GM21529 (cell line): Measurements from ENCODE around the gene TUT1.
"Not testable (repeated sequence)": the region's sequence is repeated elsewhere in the genome, so short reads cannot be mapped to it uniquely, and the experiment has no call there.

Experiments
- ATAC-seq: cut with Tn5 transposase; IDR thresholded peaks from one replicate; pipeline ENCODE4 v1.9.1; 2021; ENCODE audit not compliant: unreplicated experiment

TUT1 gene, protein sequence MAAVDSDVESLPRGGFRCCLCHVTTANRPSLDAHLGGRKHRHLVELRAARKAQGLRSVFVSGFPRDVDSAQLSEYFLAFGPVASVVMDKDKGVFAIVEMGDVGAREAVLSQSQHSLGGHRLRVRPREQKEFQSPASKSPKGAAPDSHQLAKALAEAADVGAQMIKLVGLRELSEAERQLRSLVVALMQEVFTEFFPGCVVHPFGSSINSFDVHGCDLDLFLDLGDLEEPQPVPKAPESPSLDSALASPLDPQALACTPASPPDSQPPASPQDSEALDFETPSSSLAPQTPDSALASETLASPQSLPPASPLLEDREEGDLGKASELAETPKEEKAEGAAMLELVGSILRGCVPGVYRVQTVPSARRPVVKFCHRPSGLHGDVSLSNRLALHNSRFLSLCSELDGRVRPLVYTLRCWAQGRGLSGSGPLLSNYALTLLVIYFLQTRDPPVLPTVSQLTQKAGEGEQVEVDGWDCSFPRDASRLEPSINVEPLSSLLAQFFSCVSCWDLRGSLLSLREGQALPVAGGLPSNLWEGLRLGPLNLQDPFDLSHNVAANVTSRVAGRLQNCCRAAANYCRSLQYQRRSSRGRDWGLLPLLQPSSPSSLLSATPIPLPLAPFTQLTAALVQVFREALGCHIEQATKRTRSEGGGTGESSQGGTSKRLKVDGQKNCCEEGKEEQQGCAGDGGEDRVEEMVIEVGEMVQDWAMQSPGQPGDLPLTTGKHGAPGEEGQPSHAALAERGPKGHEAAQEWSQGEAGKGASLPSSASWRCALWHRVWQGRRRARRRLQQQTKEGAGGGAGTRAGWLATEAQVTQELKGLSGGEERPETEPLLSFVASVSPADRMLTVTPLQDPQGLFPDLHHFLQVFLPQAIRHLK

DNA sequence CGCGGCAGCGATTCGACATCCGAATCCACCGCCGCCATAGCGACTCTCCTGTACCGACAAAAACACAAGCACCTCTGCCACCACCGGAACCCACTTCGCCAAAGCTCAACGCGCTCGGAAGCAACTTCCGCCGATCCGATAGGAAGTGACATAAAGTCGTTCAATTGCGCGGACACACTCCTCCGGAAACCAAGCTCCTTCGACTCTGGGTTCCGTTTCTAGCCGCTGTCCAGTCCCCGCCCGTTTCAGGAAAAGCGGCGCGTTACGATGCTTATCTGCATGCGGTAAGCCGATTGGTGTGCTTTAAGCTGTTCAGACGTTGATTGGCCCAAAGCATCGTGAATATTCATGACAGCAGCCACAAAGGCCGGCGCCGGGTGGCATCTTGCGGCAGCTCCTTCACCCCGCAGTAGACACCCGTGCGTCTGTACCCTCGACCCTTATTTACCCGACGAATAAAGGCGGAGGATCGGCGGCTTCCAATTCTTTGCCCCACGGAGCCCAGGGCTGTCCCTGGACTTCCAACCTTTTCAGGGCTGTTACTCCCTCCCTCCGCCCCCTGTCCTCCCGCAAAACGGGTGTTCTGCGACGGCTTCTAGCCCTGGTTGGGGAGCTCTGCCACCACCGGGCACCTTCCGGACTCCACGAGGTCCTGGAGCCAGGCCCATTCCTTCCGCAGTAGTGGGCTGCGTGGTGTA lies at the start of gene TUT1:
TUT1 (minus strand) TSS at position 76 of the 698 bp plus-strand sequence; CDS start at position 38, 38 bp downstream.
- peak; percentile 89 for ATAC-seq

DNA sequence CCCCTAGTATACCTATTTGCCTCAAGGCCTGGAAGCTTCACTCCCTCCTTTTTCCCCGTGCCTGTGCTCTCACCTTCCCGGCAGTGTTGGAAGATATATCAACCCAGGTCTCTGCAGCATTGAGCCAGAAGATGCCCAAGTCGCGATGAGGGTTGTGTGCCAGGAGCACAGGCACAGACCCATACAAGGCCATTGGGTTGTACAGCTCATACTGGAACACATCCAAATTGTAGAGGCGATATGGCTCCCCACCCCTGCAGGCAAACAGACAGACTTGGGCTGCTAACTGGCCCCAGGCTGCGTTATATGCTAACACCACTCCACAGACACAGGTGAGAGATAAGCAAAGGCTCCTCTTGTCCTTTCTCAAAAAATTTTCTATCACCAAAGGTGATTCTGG lies 41.2 kb upstream of the TUT1 start:
- ATAC-seq: no peak

DNA sequence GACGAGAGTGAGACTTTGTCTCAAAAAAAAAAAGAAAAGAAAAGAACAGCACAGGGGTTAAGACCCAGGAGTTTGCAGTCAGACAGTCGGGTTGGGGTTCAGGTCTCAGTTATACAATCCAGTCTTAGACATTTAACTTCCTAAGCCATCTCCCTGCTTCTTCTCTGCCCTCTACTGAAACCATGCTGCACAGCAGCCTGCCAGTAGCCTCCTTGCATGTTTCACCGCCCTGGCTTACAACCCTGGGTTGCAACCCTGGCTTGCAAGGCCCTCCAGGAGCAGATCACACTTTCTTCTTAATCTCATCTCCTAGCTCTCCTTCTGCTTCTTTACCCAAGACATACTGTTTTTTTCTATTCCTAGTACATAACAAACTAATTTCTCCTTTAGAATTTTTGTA lies 36.4 kb upstream of the TUT1 start:
- ATAC-seq: no peak

DNA sequence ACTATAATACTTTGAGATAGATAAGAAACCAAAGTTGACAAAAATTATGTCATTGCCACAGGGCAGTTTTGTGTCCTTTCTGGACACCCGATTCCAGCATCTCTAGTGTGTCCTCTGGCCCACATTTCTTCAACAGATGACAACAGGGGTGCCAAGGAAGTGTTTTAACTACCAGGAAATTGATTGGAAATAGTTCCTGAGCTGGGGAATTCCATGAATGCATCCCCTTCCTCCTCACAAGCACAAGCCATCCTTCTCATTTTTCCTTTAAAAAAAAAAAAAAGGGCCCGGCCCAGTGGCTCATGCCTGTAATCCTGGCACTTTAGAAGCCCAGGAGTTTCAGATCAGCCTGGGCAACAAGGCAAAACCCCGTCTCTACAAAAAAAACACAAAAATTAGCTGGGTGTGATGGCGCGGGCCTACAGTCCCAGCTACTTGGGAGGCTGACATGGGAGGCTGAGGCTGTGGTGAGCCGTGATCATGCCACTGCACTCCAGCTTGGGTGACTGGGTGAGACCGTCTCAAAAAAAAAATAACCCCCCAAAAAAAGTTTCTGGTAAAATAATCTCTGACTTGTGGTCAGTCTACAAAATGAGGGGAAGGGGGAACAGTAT lies 31.3 kb upstream of the TUT1 start:
- no peak for ATAC-seq

DNA sequence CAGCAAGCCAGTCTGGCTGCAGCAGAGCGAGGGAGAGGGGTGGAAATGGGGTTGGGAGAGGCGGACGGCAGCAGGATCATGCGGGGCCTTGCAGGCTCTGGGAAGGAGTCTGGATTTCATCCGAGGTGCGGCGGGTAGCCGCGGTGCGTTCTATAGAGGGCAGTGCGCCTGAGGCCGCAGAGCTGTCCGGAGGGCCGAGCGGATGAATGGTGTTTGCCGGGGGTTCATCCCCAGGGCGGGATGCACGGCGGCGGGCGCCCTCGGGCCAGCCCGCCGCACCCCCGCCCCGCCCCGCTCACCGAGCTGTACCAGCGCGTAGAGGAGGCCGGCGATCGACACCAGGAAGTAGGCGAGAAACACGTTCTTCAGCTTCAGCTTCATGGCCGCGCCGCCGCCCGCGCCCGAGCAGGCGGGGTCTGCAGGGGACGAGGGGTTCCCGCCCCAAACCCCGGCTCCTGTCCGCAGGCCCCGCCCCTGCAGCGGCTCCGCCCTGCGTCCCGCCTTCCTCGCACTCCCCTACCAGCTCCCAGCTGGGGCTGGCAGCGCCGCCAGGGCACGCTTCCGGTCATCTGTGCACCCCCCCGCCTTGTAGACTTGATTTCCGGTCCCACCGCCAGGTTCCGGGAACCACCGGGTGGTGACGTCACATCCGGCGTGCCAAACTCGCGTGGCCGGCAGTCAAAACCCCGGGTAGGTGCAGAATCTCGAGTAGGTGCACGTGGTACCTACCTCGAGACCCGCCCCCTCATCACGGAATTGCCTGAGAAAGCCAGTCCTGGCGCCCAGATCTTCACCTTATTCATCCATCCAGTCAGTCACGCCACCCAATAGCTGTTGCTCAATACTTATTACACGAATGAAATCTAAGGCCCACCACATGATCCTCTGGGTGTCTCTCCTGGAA lies 30.5 kb upstream of the TUT1 start, which contains the start of gene B3GAT3:
B3GAT3 (minus strand) TSS at position 420 of the 904 bp plus-strand sequence; CDS start at position 381, 39 bp downstream.
- peak; percentile 91 for ATAC-seq

DNA sequence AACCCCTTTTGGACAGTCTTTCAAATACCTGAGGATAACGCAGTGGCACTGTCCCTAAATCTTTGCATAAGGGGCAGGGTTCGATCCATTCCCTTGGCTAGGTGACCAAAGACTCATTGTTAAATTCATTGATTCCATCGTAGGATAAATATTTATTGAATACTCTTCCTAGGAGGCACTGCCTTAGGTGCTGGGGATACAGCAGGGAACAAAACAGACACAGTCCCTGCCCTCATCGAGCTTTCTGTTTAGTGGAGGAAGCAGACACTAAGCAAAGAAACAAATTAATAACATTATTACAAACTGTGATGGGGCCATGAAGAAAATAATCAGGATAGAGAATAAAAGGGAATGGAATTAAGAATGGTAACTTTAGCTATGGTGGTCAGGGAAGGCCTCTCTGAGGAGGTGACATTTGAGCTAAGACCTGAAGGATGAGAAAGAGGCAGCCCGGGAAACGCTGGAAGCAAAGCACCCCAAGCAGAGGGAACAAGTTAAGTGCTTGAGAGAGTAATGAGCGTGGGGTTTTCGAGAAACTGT lies 29.8 kb upstream of the TUT1 start:
- no peak for ATAC-seq

DNA sequence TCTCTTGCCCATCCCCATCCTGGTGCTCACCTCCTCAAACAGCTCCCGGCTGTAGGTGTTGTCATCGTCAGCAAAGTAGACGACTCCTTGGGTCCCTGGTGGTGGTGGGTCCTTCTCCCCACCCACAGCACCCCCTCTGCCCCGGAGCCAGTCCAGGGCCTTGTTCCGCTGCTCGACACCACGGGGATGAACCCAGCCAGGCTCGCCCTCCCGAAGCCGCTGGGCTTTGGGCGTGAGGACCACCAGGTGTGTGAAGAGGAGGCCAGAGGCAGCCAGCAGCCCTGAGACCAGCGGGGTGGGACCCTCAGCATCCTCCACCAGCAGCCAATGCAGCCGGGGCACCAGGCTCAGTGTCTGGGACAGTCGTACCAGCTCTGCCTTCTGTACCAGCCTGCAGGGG lies 25.6 kb upstream of the TUT1 start:
- not testable (repeated sequence) for ATAC-seq

DNA sequence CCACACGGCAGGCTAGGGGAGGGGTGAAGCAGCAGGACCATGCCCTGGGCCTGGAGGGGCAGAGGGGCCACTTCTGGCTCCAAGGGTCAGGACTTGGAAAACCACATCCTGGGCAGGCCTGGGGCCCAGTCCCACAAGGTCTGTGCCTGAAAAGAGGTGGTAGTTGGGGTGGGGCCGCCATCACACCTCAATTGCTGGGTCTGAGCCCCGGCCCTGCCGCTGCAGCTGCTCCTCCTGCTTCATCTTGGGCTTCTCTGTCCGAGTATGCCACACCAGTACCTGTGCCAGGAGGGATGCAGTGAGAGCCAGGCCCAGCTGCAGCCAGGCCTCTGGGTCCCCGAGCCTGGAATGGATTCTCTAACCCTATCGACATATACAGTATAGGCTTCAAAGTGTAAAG lies 24.2 kb upstream of the TUT1 start:
- ATAC-seq: no peak

DNA sequence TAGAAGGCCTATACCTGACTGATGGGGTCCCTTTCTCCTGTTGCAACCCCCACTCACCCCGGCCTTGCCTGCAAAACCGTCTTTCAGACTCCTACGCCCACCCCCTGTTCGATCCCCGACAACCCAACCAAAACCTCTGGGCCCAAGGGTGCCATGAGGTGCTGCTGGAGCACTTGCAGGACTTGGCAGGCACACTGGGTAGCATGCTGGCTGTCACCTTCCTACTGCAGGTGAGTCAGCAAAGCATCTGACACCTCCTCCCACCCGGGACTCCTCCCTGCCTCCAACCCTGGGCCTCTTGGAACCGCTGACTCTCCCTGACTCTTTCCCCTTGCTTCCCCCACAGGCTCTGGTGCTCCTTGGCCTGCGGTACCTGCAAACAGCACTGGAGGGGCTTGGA lies 23.0 kb upstream of the TUT1 start:
- no peak for ATAC-seq

DNA sequence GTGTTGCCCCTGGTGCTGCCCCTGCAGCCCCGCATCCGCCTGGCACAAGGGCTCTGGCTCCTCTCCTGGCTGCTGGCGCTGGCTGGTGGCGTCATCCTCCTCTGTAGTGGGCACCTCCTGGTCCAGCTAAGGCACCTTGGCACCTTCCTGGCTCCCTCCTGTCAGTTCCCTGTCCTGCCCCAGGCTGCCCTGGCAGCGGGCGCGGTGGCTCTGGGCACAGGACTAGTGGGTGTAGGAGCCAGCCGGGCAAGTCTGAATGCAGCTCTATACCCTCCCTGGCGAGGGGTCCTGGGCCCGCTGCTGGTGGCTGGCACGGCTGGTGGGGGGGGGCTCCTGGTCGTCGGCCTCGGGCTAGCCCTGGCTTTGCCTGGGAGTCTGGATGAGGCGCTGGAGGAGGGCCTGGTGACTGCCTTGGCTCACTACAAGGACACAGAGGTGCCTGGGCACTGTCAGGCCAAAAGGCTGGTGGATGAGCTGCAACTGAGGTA lies 22.0 kb upstream of the TUT1 start:
- ATAC-seq: no peak

DNA sequence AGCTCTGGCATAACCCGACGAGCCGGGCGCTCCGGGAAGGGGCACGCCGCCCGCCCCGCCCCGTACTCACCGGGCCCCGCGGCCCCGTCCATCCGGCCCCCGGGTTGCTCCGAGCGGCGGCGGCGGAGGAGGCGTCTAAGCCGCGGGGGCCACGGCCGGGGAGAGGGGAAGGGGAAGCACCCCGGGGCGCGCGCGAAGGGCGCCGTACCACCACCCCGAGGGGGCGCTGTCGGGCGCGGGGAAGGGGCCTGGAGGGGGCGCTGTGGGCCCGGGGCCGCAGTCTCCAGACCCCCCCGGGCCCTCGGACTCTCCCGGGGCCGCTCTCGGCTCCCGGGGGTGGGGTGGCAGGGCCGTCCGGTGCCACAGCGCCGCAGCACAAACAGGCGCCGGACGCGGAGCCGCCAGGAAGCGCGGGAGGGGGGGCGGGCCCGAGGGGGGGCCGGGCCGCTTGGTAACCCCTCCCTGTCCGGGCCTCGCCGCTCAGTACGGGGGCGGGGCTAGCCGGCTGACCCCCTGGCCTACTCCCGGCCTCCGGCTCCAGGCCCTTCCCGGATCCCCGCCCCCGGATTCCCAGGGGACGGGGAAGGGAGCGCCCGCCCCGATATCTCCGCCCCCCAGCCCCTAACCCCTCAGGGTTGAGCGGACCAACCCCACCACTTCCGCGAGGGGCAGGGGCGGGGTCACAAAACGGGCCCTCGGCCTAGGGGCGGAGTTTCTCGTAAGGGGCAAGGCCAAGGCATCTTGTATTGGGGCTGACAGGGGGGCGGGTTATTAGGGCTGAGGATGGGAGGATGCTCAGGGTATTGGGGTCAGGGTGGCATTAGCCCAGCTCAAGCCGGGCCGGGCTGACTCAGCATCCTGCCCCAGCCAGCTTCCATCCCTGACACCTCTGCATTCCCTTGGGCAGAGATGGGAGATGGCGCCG lies 21.3 kb upstream of the TUT1 start, which contains the start of the genes EML3 and ROM1:
EML3 (minus strand) TSS at position 410 of the 925 bp plus-strand sequence; CDS start at position 92, 318 bp downstream.
ROM1 (plus strand) TSS at position 892 of the 925 bp plus-strand sequence; CDS start at position 917, 25 bp downstream.
- peak; percentile 72 for ATAC-seq

DNA sequence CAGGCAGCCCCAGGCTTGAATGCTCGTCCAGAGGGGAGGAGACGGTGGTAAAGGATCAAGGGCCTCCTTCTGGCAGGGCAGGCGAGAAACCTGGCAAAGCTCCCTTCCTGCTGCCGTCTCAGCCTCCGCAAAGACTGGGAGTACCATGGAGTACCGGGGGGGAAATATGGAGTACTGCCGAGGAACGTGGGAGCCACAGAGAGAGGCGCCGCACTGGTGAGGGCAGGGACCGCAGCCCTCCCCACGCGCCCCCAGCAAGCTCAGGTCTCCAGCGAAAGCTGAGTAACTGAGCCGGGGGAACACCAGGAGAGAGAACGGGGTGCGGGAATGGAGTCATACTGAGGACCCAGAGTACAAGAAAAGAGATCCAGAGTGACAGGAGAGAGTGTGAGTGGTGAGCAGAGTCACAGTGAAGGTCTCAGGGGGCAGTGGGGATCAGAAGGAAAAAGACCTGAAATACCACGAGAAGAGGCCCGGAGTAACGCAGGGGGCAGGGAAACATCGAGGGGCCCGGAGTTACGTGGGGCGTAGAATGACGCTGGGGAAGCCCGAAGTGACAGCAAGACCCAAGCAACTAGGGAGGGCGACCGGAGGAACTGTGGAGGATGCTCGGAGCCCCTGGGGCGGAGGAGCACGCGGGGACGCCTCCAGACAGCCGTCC lies 20.5 kb upstream of the TUT1 start:
- peak; percentile 13 for ATAC-seq

DNA sequence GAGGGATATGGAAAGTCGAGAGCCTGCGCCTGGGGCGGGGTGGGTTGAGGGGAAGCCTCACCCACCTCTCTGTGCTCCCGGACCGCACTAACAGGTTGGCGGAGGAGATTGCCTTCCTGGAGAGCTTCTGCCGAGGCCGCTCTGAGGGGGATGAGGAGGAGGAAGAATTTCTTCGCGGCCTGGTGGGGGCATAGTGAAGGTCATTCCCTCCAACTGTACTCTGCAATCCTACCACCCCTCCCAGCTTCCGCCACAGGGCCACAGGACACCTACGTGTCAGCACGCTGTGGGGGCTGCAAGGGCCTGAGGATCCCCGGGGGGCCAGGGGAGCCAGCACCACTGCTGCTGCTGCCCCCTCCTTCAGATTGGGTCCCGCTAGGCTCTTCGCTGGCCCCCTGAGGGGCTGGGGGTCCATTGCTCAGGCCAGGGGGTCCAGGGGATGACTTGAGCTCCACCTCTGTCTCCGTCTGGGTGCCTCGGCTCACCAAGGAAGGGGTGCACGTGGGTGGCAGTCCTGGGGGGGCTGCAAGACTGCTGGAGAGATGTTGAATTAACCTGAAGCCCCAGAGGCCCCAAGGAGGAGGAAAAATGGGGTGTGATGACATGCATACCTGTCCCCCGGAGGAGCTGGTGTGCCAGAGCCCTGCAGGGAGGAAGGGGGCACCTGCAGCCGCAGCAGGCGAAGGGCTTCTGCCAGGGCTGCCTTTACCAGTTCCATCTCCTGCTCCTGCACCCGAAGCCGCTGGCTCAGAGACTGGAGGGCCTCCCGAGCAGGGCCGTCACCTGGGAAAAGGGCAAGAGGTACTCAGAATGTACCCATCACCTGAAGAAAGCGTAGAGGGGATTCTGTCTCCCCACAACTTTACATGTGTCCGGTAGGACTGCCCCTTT lies 19.7 kb upstream of the TUT1 start:
- ATAC-seq: no peak

DNA sequence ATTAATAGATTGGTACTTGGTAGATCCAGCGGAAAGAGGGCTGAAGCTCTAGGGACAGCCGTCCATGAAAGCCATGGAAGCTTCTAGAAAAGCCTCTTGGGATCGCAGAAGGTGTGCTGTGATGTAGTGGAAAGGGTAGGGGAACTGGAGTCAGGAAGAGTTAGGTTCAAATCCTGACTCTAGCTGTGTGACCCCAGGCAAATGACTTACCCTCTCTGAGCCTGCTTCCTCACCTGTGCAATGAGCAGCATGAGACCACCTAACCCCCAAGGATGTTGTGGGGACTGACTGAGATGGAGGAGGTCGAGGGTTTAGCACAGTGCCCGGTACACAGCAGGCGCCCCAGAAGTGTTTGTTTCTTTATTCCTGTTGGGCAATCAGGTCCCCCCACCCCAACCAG lies 19.1 kb upstream of the TUT1 start:
- ATAC-seq: no peak

DNA sequence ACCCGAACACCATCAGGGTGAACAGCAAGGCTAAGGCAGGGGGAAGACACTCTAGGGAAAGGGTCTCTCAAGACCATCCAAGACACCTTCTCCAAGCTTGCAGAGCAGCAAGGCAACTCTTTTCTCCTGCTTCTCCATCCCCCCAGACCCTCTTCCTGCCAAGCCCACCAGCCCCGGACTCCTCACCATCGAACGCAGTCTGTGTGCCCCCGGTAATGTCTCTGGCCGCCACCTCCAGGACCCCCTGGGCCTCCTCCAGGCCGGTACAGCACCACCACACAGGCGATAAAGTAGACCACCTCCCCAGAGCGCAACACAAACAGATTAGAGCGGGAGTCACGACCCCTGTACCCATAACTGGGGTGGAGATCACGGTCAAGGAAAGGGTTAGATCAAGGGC lies 17.5 kb upstream of the TUT1 start:
- ATAC-seq: no peak

DNA sequence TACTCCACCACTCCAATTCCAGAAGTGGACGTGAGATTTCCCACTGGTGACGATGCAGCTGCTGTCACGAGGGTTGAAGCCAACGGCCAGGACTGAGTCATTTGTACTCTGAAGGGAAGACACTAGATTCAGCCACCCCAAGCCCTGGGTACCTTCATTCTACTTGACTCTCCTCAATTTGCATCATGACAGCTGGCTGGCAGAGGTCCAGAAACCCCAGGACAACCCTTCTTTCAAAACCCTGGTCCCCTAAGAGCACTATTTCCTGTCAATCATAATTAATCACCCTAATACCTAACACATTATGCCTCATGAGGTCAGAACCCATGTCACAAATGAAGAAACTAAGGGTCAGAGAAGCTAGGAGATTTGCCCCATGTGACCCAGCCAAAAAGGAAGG lies 16.4 kb upstream of the TUT1 start:
- no peak for ATAC-seq

DNA sequence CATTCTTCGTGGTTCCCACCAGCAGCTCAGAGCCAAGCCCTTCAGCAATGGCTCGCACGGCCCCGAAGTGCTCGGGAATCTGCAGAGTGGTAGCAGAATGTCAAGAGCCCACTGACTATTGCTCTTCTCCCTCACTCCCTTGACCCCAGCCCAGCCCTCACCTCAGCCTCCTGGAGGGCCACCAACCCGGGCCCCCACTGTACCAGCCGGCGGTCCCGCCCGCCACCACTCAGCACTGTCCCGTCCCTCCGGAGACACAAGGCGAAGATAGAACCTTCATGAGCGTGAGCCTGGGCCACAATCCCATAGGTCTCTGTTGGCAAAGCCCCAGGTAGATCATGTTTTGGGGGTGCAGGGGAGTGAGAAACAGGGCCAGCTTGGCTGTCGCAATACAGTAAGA lies 14.6 kb upstream of the TUT1 start:
- no peak for ATAC-seq
